RWPE2 (cell line): ENCODE results near the gene RAP2B.

ENCODE experiments used
- ATAC-seq: fragments of 200-7000 bp; cut with Tn5 transposase; 3 replicates; pipeline ENCODE4 v1.9.1; 2021; ENCODE audit warnings: low read depth
- DNase-seq: peaks from one replicate; pipeline ENCODE4 v3.0.0-alpha.2; 2020; ENCODE audit warnings: low spot score
- H3K27ac ChIP-seq: fragments of 450-650 bp; 2 replicates; pipeline ENCODE4 v1.5.1; 2017; ENCODE audit warnings: mild to moderate bottlenecking; ENCODE audit not compliant: poor library complexity, severe bottlenecking
- H3K27me3 ChIP-seq: fragments of 250-450 bp; sonication (Bioruptor Pico); 2 replicates; pipeline ENCODE4 v1.5.1; 2021; ENCODE audit warnings: mild to moderate bottlenecking, moderate library complexity; ENCODE audit not compliant: insufficient read depth, poor library complexity, severe bottlenecking
- H3K36me3 ChIP-seq: fragments of 250-450 bp; sonication (Bioruptor Pico); 2 replicates; pipeline ENCODE4 v1.5.1; 2020; ENCODE audit warnings: low read depth, mild to moderate bottlenecking, moderate library complexity
- H3K4me1 ChIP-seq: fragments of 250-450 bp; sonication (Bioruptor Pico); 2 replicates; pipeline ENCODE4 v1.5.1; 2021; ENCODE audit warnings: mild to moderate bottlenecking, moderate library complexity; ENCODE audit not compliant: insufficient read depth, poor library complexity, severe bottlenecking
- H3K4me3 ChIP-seq: fragments of 250-450 bp; sonication (Bioruptor Pico); 2 replicates; pipeline ENCODE4 v1.5.1; 2021; ENCODE audit warnings: mild to moderate bottlenecking, moderate library complexity; ENCODE audit not compliant: severe bottlenecking
- H3K9me3 ChIP-seq: fragments of 250-450 bp; sonication (Bioruptor Pico); 2 replicates; pipeline ENCODE4 v1.5.1; 2021; ENCODE audit warnings: mild to moderate bottlenecking, moderate library complexity; ENCODE audit not compliant: severe bottlenecking
- TF ChIP-seq, protein P1 (sequence below): fragments of 450-650 bp; IDR thresholded peaks from one replicate; pipeline ENCODE4 v1.5.1; 2017; ENCODE audit warnings: mild to moderate bottlenecking, moderate library complexity; ENCODE audit not compliant: poor library complexity, severe bottlenecking

The RAP2B gene

GRCh38 chr3:153219146-153219545, 57.1 kb downstream of the RAP2B start:
- H3K4me3 ChIP-seq, result no peak overlapping the region
- TF ChIP-seq, protein P1, sequence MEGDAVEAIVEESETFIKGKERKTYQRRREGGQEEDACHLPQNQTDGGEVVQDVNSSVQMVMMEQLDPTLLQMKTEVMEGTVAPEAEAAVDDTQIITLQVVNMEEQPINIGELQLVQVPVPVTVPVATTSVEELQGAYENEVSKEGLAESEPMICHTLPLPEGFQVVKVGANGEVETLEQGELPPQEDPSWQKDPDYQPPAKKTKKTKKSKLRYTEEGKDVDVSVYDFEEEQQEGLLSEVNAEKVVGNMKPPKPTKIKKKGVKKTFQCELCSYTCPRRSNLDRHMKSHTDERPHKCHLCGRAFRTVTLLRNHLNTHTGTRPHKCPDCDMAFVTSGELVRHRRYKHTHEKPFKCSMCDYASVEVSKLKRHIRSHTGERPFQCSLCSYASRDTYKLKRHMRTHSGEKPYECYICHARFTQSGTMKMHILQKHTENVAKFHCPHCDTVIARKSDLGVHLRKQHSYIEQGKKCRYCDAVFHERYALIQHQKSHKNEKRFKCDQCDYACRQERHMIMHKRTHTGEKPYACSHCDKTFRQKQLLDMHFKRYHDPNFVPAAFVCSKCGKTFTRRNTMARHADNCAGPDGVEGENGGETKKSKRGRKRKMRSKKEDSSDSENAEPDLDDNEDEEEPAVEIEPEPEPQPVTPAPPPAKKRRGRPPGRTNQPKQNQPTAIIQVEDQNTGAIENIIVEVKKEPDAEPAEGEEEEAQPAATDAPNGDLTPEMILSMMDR, result no peak
- DNase-seq, result no peak

More at GRCh38 chr3:153219146-153219545, 57.1 kb downstream of the RAP2B start:
- Histone ChIP-seq H3K4me1 (peaks cover 27% of the 10 kb centered on the region), H3K9me3 (no peaks in the 10 kb centered on the region), H3K27me3 (no peaks in the 10 kb centered on the region), H3K27ac (no peak overlapping the region), H3K36me3 (no peaks in the 10 kb centered on the region)
- no peak for ATAC-seq
